Measurements from ENCODE around the gene CPEB3. TPM values are rescaled to one million over a fixed set of nuclear protein-coding genes. Genes with fewer than 3 reads are reported as not detected.

The CPEB3 gene
- total RNA-seq, 1 donor, result 0.99 TPM

- DNase-seq (ENCODE audit: low read depth), result no peak
- TF ChIP-seq CTCF (IDR thresholded peaks at IDR 0.05; ENCODE audit: insufficient read depth, low read length), result no peak
- no peak overlapping the region for H3K4me3 ChIP-seq (ENCODE audit: low read depth, low read length)
Observed at GRCh38 chr10:92202536-92202935, 88.3 kb downstream of the CPEB3 start.

DNA sequence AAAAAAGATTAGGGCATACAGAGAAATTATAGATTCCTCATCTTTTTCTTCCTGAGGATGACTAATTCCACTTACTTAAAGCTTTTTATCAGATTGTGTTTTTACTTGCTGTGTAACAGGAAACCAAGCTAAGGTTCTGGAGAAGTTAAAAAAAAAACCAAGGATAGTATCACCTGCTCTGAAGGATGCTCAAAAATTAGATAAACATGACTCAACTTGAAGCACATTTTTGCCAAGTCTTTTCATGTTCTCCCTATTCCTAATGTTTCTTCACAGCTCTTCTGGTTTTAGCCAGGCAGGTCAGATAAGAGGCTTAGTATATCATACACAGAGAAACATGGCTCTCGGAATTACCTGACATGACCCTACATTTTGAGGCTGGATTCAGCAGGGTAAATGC lies 90.3 kb downstream of the CPEB3 start:
- no peak for DNase-seq (ENCODE audit: low read depth)
- no peak for TF ChIP-seq CTCF (IDR thresholded peaks at IDR 0.05; ENCODE audit: insufficient read depth, low read length)
- no peak overlapping the region for H3K4me3 ChIP-seq (ENCODE audit: low read depth, low read length)

GRCh38 chr10:92187101-92187500 lies 103.8 kb downstream of the CPEB3 start:
- no peak overlapping the region for H3K4me3 ChIP-seq (ENCODE audit: low read depth, low read length)
- DNase-seq (ENCODE audit: low read depth), result no peak
- TF ChIP-seq CTCF (IDR thresholded peaks at IDR 0.05; ENCODE audit: insufficient read depth, low read length), result no peak

GRCh38 chr10:92184977-92185376 lies 105.9 kb downstream of the CPEB3 start:
- no peak for DNase-seq (ENCODE audit: low read depth)
- no peak for TF ChIP-seq CTCF (IDR thresholded peaks at IDR 0.05; ENCODE audit: insufficient read depth, low read length)

DNA sequence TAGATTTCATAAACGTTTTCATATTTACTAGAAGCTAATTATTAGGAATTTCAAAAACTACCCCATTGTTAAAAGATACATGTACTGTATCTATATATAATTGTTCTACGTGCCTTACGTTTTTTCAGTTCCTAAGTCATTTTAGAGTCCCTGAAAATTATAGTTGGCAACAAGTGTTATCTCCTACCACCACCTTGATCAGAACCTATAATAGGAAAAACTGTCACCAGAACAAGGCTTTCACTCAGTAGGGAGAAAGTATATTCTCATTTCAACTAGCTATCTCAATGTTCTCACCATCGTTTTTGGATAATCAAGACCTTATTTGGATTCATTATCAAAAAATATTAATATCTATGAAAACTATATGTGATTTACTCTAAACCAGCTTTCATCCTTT lies 107.7 kb downstream of the CPEB3 start:
- DNase-seq (ENCODE audit: low read depth), result no peak
- no peak for TF ChIP-seq CTCF (IDR thresholded peaks at IDR 0.05; ENCODE audit: insufficient read depth, low read length)
- H3K4me3 ChIP-seq (ENCODE audit: low read depth, low read length), result no peak overlapping the region

More at GRCh38 chr10:92184977-92185376, 105.9 kb downstream of the CPEB3 start:
- H3K4me3 ChIP-seq (ENCODE audit: low read depth, low read length), result no peak overlapping the region

DNA sequence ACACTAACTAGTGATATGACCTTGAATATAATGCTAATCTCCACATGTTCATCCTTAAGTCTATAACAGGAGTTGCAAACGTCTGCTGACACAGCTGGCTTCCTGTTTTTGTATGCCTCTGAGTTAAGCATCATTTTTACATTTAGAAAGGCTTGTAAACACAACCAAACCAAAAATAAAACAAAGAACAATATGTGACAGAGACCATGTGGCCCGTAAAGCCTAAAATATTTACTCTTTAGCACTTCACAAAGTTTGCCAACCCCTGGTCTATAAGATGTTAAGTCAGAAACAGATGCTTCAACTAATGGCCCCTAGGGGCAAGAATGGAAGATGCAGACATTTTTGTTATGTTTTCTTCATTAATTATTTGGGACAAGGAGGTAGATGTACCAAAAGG lies 109.3 kb downstream of the CPEB3 start:
- peak; percentile 28 for TF ChIP-seq CTCF (IDR thresholded peaks at IDR 0.05; ENCODE audit: insufficient read depth, low read length)
- DNase-seq (ENCODE audit: low read depth), result no peak
- no peak overlapping the region for H3K4me3 ChIP-seq (ENCODE audit: low read depth, low read length)

DNA sequence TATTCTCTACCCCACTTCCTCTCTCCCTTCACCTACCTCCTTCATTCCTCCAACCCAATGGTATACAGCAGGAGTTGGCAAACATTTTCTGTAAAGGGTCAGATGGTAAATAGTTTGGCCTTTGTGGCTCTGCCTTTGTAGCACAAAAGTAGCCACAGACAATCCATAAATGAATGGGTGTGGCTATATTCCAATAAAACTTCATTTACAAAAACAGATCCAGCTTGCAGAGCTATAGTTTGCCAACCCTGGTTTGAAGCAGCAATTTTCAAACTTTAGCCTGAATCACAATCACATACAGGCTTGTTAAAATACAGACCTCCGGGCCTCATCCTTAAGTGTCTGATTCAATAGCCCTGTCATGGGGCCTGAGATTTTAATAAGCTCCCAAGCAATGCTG lies 110.5 kb downstream of the CPEB3 start:
- DNase-seq (ENCODE audit: low read depth), result no peak
- no peak overlapping the region for H3K4me3 ChIP-seq (ENCODE audit: low read depth, low read length)
- no peak for TF ChIP-seq CTCF (IDR thresholded peaks at IDR 0.05; ENCODE audit: insufficient read depth, low read length)
